BJ (cell line): ENCODE data around the gene TNS3. TPM values are rescaled to one million over a fixed set of nuclear protein-coding genes. Genes with fewer than 3 reads are reported as not detected.

Source experiments
- CTCF ChIA-PET: fragments of 350-600 bp; formaldehyde crosslinking; extraction: SDS; loops from one replicate; lab custom pipeline; 2021; ENCODE audit warnings: antibody characterized with exemption, inconsistent platforms; lab: Yijun Ruan, JAX
- POLR2A ChIA-PET: fragments of 300-600 bp; sonication (Branson Sonifier 250); formaldehyde crosslinking; extraction: SDS; loops from one replicate; lab custom pipeline; 2021; ENCODE audit warnings: antibody characterized with exemption; lab: Charles Lee
- DNase-seq: peaks from one replicate; pipeline ENCODE4 v3.0.0-alpha.2; 2011; ENCODE audit warnings: low read depth
- H3K27me3 ChIP-seq: 2 replicates; pipeline ENCODE4 v1.6.0; 2011; ENCODE audit warnings: low read length; ENCODE audit not compliant: control insufficient read depth, insufficient read depth
- H3K36me3 ChIP-seq: 2 replicates; pipeline ENCODE4 v1.5.1; 2011; ENCODE audit warnings: low read length; ENCODE audit not compliant: control insufficient read depth, insufficient read depth
- H3K4me3 ChIP-seq: 2 replicates; pipeline ENCODE4 v1.5.1; 2011; ENCODE audit warnings: low read depth, mild to moderate bottlenecking, control low read depth, low read length
- polyA plus RNA-seq: library from polyadenylated mRNA; depleted of rRNA; stranded (reverse); fragments of >200 nt; gene quantifications from 2 replicates; pipeline ENCODE4 v1.2.3, GENCODE V29; 2011
- TF ChIP-seq, protein P1 (sequence below): IDR thresholded peaks from 2 replicates; pipeline ENCODE4 v1.5.1; 2011; ENCODE audit warnings: low read depth, mild to moderate bottlenecking, control low read depth, inconsistent platforms, low read length, moderate library complexity; ENCODE audit not compliant: insufficient read depth

The TNS3 gene
- polyA plus RNA-seq, 1 experiment = 126 TPM

DNA sequence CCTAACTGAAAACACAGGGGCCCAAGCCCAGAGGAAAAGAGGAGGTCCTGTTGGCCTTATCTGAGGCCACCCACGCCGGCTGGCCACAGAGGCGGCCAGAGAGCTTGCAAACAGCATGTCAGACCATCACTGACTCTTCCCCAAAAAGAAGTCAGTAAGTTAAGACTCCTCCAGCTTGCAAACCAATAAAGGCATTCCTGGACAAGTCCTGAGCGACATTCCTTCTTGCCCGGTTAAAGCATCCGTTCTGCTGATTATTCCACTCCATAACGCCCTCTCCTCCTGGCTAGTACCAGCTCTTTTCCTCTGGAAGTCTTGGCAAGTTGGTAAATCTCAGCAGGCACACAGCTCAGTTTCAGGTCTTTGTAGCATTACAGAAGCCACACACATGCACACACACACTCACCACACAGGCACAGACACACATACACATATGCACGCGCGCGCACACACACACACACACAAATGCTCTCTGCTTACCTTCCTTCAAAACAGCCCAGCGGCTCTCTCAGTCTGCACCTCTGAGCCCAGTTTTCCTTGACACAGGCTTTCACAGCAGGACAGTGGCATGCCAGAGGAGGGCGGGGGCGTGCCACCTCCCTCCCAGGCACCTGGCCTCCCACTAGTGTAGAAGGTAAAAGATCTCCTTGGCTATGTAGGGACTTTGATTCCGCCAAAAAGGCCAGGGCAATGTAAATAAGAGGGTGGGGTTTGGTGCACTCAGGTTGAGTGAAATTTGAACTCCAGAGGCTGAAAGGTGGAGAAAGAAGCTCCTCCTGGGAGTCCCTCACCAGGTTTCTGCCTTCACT, 201.4 kb downstream of the TNS3 start:
- ChIA-PET CTCF (interaction anchor here (1.7 to 2.6 kb wide), 2 partner anchors 15 to 114 kb away, joined by 4 to 6 read pairs; no protein-coding TSS in a partner anchor), POLR2A (interaction anchor here (0.6 kb wide), 1 partner anchor 52 kb away, joined by 3 read pairs; no protein-coding TSS in a partner anchor)
- H3K4me3 ChIP-seq = no peak overlapping the region
- no peaks in the 10 kb centered on the region for H3K27me3 ChIP-seq
- TF ChIP-seq, protein P1, sequence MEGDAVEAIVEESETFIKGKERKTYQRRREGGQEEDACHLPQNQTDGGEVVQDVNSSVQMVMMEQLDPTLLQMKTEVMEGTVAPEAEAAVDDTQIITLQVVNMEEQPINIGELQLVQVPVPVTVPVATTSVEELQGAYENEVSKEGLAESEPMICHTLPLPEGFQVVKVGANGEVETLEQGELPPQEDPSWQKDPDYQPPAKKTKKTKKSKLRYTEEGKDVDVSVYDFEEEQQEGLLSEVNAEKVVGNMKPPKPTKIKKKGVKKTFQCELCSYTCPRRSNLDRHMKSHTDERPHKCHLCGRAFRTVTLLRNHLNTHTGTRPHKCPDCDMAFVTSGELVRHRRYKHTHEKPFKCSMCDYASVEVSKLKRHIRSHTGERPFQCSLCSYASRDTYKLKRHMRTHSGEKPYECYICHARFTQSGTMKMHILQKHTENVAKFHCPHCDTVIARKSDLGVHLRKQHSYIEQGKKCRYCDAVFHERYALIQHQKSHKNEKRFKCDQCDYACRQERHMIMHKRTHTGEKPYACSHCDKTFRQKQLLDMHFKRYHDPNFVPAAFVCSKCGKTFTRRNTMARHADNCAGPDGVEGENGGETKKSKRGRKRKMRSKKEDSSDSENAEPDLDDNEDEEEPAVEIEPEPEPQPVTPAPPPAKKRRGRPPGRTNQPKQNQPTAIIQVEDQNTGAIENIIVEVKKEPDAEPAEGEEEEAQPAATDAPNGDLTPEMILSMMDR = no peak
- DNase-seq = no peak
- peaks cover 49% of the 10 kb centered on the region for H3K36me3 ChIP-seq

DNA sequence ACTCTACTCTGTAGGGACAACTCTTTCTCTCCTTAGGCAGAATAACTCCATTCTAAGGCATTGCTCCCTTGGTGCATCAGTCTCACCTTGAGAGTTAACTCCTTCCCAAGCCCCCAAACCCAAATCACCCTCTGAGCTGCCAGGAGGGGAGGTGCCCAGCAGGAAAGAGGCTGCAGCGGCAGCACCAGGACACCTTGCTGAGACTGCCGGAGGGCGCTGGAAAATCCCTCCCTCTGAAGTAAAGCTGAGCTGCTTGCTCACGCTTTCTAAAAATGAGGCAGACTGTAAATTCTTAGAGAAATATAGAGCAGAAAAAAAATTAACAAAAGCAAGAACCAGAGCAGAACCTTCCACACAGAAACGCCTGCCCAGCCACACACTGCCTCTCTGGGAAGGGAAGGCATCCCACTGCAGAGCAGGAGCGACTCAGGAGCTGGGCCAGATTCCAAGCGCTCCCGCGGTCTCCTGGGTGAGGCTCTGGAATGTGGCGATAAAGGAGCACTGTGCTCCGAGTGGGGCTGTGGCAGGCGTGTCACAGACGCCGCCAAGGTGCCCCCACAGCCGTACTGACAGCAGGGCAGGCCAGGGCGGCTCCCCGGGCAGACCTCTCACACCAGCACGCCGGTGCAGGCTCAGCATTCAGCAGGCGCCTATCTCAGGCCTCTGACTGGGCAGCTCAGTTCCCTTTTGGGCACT, 202.1 kb downstream of the TNS3 start:
- DNase-seq = no peak
- H3K36me3 ChIP-seq = peaks cover 44% of the 10 kb centered on the region
- TF ChIP-seq, protein P1 = no peak
- H3K4me3 ChIP-seq = no peak overlapping the region
- ChIA-PET CTCF (interaction anchor here (1.7 to 2.6 kb wide), 2 partner anchors 16 to 113 kb away, joined by 4 to 6 read pairs; no protein-coding TSS in a partner anchor), POLR2A (interaction anchor here (0.6 kb wide), 1 partner anchor 53 kb away, joined by 3 read pairs; no protein-coding TSS in a partner anchor)
- no peaks in the 10 kb centered on the region for H3K27me3 ChIP-seq

DNA sequence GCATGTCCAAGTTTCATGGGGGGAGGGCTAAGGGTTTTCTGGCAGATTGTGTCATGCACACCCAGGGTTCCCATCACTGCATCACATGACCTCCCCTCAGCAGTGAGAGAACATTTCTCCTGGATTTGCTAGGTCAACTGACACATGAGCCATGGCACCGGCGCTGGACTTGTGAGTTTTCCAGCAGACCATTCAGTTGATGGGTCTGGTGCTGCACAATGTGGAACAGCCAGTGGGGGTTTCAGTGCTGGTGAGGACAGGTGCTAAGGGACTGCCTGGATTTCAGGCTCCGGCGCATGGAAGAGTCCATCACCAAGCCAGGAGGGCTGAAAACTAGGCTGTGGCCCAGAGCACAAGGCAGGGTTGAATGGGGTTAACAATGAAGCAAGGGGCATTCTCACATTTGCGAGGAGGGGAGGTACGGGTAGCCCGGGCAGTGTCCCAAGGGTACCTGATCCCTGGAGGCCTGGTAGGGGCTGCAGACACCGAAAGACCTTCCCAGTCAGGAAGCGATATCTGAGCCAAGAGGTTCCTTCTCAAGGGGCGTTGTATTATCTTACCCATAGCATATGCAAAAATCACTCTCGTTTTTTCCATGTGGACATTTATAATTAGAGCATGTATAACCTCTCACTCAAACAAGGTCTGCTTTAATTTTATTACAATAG, 203.0 kb downstream of the TNS3 start:
- H3K4me3 ChIP-seq = no peak overlapping the region
- H3K36me3 ChIP-seq = peaks cover 42% of the 10 kb centered on the region
- CTCF ChIA-PET = interaction anchor here (1.3 to 2.6 kb wide), 2 partner anchors 22 to 112 kb away, joined by 6 read pairs; no protein-coding TSS in a partner anchor
- no peak for DNase-seq
- POLR2A ChIA-PET = no interaction called here
- H3K27me3 ChIP-seq = no peaks in the 10 kb centered on the region
- TF ChIP-seq, protein P1 = no peak

DNA sequence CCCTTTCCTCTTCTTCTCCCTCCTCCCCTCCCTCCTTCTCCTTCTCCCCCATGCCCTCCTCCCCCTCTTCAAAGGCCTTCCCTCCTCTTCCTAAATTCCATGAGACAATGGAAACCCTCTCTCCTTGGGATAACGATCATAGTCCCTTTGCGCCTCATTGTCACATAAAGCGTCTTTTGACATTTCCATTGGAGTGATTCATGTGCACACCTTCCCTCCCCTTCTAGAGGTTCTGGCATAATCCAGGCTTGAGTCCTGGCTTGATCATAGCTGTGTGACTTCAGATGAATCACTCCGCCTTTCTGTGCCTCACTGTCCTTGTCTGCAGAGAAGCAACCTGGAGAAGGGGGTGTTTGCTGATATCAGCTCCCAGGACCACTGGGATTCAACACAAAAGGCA, 204.2 kb downstream of the TNS3 start:
- Histone ChIP-seq H3K27me3 (no peaks in the 10 kb centered on the region), H3K36me3 (peaks cover 43% of the 10 kb centered on the region), H3K4me3 (no peak overlapping the region)
- POLR2A ChIA-PET = no interaction called here
- CTCF ChIA-PET = interaction anchor here (1.3 kb wide), 1 partner anchor 21 kb away, joined by 6 read pairs; no protein-coding TSS in a partner anchor
- TF ChIP-seq, protein P1 = no peak
- no peak for DNase-seq
